ENCODE results near the gene FOXF1.

FOXF1 gene

GRCh38 chr16:86523166-86523740 lies 12.9 kb downstream of the FOXF1 start:
- Histone ChIP-seq H3K9me3 (ENCODE audit: control extremely low read depth in 1 of 5, control insufficient read depth in 4 of 5, insufficient read depth in 2 of 5, low read depth in 1 of 5, low read length in 4 of 5) (no peaks in the 10 kb centered on the region), H3K27ac (ENCODE audit: insufficient read depth in 1 of 2, low read depth in 1 of 2, low read length in 2 of 2, poor library complexity in 1 of 2, severe bottlenecking in 2 of 2) (no peak overlapping the region), H3K36me3 (ENCODE audit: control insufficient read depth in 4 of 4, insufficient read depth in 4 of 4, low read length in 3 of 4) (no peaks in the 10 kb centered on the region), H3K27me3 (replicated peaks in 2 of 5; ENCODE audit: control insufficient read depth in 4 of 5, insufficient read depth in 5 of 5, low read length in 4 of 5) (peaks cover 0 to 59% (median 19%) of the 10 kb centered on the region in 5 experiments), H3K4me3 (ENCODE audit: control insufficient read depth in 1 of 7, extremely low read depth in 1 of 7, insufficient read depth in 4 of 7, low read depth in 2 of 7, low read length in 6 of 7) (no peak overlapping the region), H3K4me1 (ENCODE audit: control extremely low read depth in 1 of 4, control insufficient read depth in 4 of 4, insufficient read depth in 4 of 4, low read length in 3 of 4) (peaks cover 0 to 9% (median 5%) of the 10 kb centered on the region in 4 experiments)
- no peak for DNase-seq
- 67% methylated on average over 3 of the region's 5 CpGs for WGBS (ENCODE audit: insufficient coverage)
- CTCF ChIA-PET = no interaction called here
- POLR2A ChIA-PET = interaction anchor here (0.5 kb wide), 1 partner anchor 108 kb away, joined by 10 read pairs; no protein-coding TSS in a partner anchor

- ChIA-PET CTCF (no interaction called here), POLR2A (no interaction called here)
- no peak for DNase-seq
- no peaks in the 10 kb centered on the region for H3K36me3 ChIP-seq (ENCODE audit: control insufficient read depth in 4 of 4, insufficient read depth in 4 of 4, low read length in 3 of 4)
- H3K4me3 ChIP-seq (ENCODE audit: control insufficient read depth in 1 of 7, extremely low read depth in 1 of 7, insufficient read depth in 4 of 7, low read depth in 2 of 7, low read length in 6 of 7) = no peak overlapping the region
- peaks cover 0 to 51% (median 16%) of the 10 kb centered on the region in 5 experiments for H3K27me3 ChIP-seq (replicated peaks in 2 of 5; ENCODE audit: control insufficient read depth in 4 of 5, insufficient read depth in 5 of 5, low read length in 4 of 5)
- no peak overlapping the region for H3K27ac ChIP-seq (ENCODE audit: insufficient read depth in 1 of 2, low read depth in 1 of 2, low read length in 2 of 2, poor library complexity in 1 of 2, severe bottlenecking in 2 of 2)
- 89% methylated on average over 5 of the region's 6 CpGs for WGBS (ENCODE audit: insufficient coverage)
- H3K9me3 ChIP-seq (ENCODE audit: control extremely low read depth in 1 of 5, control insufficient read depth in 4 of 5, insufficient read depth in 2 of 5, low read depth in 1 of 5, low read length in 4 of 5) = no peaks in the 10 kb centered on the region
- H3K4me1 ChIP-seq (ENCODE audit: control extremely low read depth in 1 of 4, control insufficient read depth in 4 of 4, insufficient read depth in 4 of 4, low read length in 3 of 4) = peaks cover 0 to 9% (median 5%) of the 10 kb centered on the region in 4 experiments
Observed at GRCh38 chr16:86524029-86524428, 13.7 kb downstream of the FOXF1 start.

GRCh38 chr16:86525696-86526095 lies 15.4 kb downstream of the FOXF1 start:
- DNase-seq = no peak
- POLR2A ChIA-PET = no interaction called here
- Histone ChIP-seq H3K27me3 (replicated peaks in 2 of 5; ENCODE audit: control insufficient read depth in 4 of 5, insufficient read depth in 5 of 5, low read length in 4 of 5) (peaks cover 0 to 35% (median 9%) of the 10 kb centered on the region in 5 experiments), H3K4me1 (ENCODE audit: control extremely low read depth in 1 of 4, control insufficient read depth in 4 of 4, insufficient read depth in 4 of 4, low read length in 3 of 4) (no peaks in the 10 kb centered on the region), H3K36me3 (ENCODE audit: control insufficient read depth in 4 of 4, insufficient read depth in 4 of 4, low read length in 3 of 4) (no peaks in the 10 kb centered on the region), H3K9me3 (ENCODE audit: control extremely low read depth in 1 of 5, control insufficient read depth in 4 of 5, insufficient read depth in 2 of 5, low read depth in 1 of 5, low read length in 4 of 5) (no peaks in the 10 kb centered on the region), H3K4me3 (ENCODE audit: control insufficient read depth in 1 of 7, extremely low read depth in 1 of 7, insufficient read depth in 4 of 7, low read depth in 2 of 7, low read length in 6 of 7) (no peak overlapping the region), H3K27ac (ENCODE audit: insufficient read depth in 1 of 2, low read depth in 1 of 2, low read length in 2 of 2, poor library complexity in 1 of 2, severe bottlenecking in 2 of 2) (no peak overlapping the region)
- CTCF ChIA-PET = interaction anchor here (1.4 kb wide), 1 partner anchor 8 kb away, joined by 4 read pairs; no protein-coding TSS in a partner anchor
- 63% methylated on average over 12 of the region's 12 CpGs for WGBS (ENCODE audit: insufficient coverage)

- H3K36me3 ChIP-seq (ENCODE audit: control insufficient read depth in 4 of 4, insufficient read depth in 4 of 4, low read length in 3 of 4) = peaks cover 0 to 9% (median 0%) of the 10 kb centered on the region in 4 experiments
- H3K27me3 ChIP-seq (replicated peaks in 2 of 5; ENCODE audit: control insufficient read depth in 4 of 5, insufficient read depth in 5 of 5, low read length in 4 of 5) = peaks cover 0 to 19% (median 5%) of the 10 kb centered on the region in 5 experiments
- H3K27ac ChIP-seq (ENCODE audit: insufficient read depth in 1 of 2, low read depth in 1 of 2, low read length in 2 of 2, poor library complexity in 1 of 2, severe bottlenecking in 2 of 2) = no peak overlapping the region
- H3K9me3 ChIP-seq (ENCODE audit: control extremely low read depth in 1 of 5, control insufficient read depth in 4 of 5, insufficient read depth in 2 of 5, low read depth in 1 of 5, low read length in 4 of 5) = no peaks in the 10 kb centered on the region
- no peaks in the 10 kb centered on the region for H3K4me1 ChIP-seq (ENCODE audit: control extremely low read depth in 1 of 4, control insufficient read depth in 4 of 4, insufficient read depth in 4 of 4, low read length in 3 of 4)
- ChIA-PET POLR2A (no interaction called here), CTCF (no interaction called here)
- no peak for DNase-seq
- no peak overlapping the region for H3K4me3 ChIP-seq (ENCODE audit: control insufficient read depth in 1 of 7, extremely low read depth in 1 of 7, insufficient read depth in 4 of 7, low read depth in 2 of 7, low read length in 6 of 7)
- 94% methylated on average over 8 of the region's 15 CpGs for WGBS (ENCODE audit: insufficient coverage)
Observed at GRCh38 chr16:86527366-86527765, 17.0 kb downstream of the FOXF1 start.

GRCh38 chr16:86528061-86528929 lies 18.0 kb downstream of the FOXF1 start:
- CTCF ChIA-PET = no interaction called here
- no peaks in the 10 kb centered on the region for H3K4me1 ChIP-seq (ENCODE audit: control extremely low read depth in 1 of 4, control insufficient read depth in 4 of 4, insufficient read depth in 4 of 4, low read length in 3 of 4)
- 98% methylated on average over 36 of the region's 38 CpGs for WGBS (ENCODE audit: insufficient coverage)
- POLR2A ChIA-PET = no interaction called here
- H3K27me3 ChIP-seq (replicated peaks in 2 of 5; ENCODE audit: control insufficient read depth in 4 of 5, insufficient read depth in 5 of 5, low read length in 4 of 5) = peaks cover 0 to 11% (median 2%) of the 10 kb centered on the region in 5 experiments
- H3K9me3 ChIP-seq (ENCODE audit: control extremely low read depth in 1 of 5, control insufficient read depth in 4 of 5, insufficient read depth in 2 of 5, low read depth in 1 of 5, low read length in 4 of 5) = no peaks in the 10 kb centered on the region
- H3K4me3 ChIP-seq (ENCODE audit: control insufficient read depth in 1 of 7, extremely low read depth in 1 of 7, insufficient read depth in 4 of 7, low read depth in 2 of 7, low read length in 6 of 7) = no peak overlapping the region
- H3K36me3 ChIP-seq (ENCODE audit: control insufficient read depth in 4 of 4, insufficient read depth in 4 of 4, low read length in 3 of 4) = peaks cover 0 to 9% (median 0%) of the 10 kb centered on the region in 4 experiments
- no peak for DNase-seq
- no peak overlapping the region for H3K27ac ChIP-seq (ENCODE audit: insufficient read depth in 1 of 2, low read depth in 1 of 2, low read length in 2 of 2, poor library complexity in 1 of 2, severe bottlenecking in 2 of 2)

- no peak overlapping the region for H3K27ac ChIP-seq (ENCODE audit: insufficient read depth in 1 of 2, low read depth in 1 of 2, low read length in 2 of 2, poor library complexity in 1 of 2, severe bottlenecking in 2 of 2)
- H3K4me1 ChIP-seq (ENCODE audit: control extremely low read depth in 1 of 4, control insufficient read depth in 4 of 4, insufficient read depth in 4 of 4, low read length in 3 of 4) = no peaks in the 10 kb centered on the region
- 85% methylated on average over 8 of the region's 8 CpGs for WGBS (ENCODE audit: insufficient coverage)
- no peaks in the 10 kb centered on the region for H3K9me3 ChIP-seq (ENCODE audit: control extremely low read depth in 1 of 5, control insufficient read depth in 4 of 5, insufficient read depth in 2 of 5, low read depth in 1 of 5, low read length in 4 of 5)
- POLR2A ChIA-PET = no interaction called here
- H3K4me3 ChIP-seq (ENCODE audit: control insufficient read depth in 1 of 7, extremely low read depth in 1 of 7, insufficient read depth in 4 of 7, low read depth in 2 of 7, low read length in 6 of 7) = no peak overlapping the region
- peaks cover 0 to 4% (median 0%) of the 10 kb centered on the region in 5 experiments for H3K27me3 ChIP-seq (replicated peaks in 2 of 5; ENCODE audit: control insufficient read depth in 4 of 5, insufficient read depth in 5 of 5, low read length in 4 of 5)
- no peak for DNase-seq
- CTCF ChIA-PET = interaction anchor here (1.1 kb wide), 1 partner anchor 17 kb away, joined by 3 read pairs; no protein-coding TSS in a partner anchor
- peaks cover 0 to 11% (median 0%) of the 10 kb centered on the region in 4 experiments for H3K36me3 ChIP-seq (ENCODE audit: control insufficient read depth in 4 of 4, insufficient read depth in 4 of 4, low read length in 3 of 4)
Observed at GRCh38 chr16:86529160-86529559, 18.8 kb downstream of the FOXF1 start.
